ENCODE data around the gene PRDM15. TPM values are rescaled to one million over a fixed set of nuclear protein-coding genes. Genes with fewer than 3 reads are reported as not detected.

PRDM15 gene
- total RNA-seq, 2 experiments from 2014 or later, result 19.7 to 30.2 TPM

DNA sequence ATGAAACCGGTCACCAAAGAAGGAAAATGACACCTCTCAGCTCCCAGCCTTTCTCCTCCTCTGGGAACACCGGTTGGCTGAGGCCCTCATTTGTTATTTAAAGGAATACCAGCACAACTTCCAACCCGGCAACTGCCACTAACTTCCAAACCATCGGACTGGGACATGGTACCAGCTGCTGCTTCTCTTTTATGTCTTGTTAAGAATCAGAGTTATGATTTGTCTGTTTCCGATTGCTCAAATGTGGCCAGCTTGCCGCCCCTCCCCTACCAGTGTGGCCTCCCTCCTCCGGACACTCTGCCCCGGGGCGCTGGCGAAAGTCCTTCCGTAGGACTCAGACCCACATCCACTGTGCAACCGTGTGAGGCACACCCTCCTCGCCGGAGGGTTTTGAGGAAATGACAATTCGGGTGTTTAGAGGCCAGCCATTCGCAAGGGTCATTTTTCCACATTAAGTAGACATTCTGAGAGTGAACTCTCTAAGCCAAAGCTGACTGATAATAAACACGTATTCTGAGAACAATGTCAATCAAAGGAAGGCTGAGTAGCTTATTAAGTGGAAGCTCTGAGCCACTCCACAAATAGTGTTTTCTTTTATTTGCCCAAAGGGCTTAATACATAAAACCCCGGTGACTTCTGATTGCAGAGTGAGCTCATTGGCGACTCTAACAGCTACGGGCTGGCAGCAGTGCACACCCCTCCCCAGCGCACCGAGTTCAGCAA, 117.8 kb downstream of the PRDM15 start:
- CTCF ChIA-PET (ENCODE audit: unreplicated experiment), result no interaction called here
- H4K20me1 ChIP-seq (ENCODE audit: insufficient read depth, low read length), result no peaks in the 10 kb centered on the region

DNA sequence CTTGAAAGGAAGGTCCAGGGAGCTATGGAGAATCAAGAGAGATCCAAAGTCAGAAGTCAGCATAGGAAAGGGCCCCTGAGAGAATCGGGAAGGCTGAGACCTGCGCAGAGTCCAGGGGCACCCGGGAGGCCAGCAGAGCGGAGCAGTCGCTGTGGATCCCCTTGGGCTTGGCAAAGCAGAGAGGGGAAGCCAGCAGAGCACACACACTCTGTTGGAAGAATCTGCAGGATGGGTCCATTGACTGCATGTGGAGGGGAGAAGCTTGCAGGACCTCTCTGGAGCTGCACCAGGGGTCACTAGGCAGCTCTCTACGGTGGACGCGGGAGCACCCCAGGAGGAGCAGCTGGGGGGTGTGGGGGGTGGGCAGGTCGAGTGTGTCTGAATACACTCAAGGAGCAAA, 118.7 kb downstream of the PRDM15 start:
- H3K9me2 ChIP-seq (ENCODE audit: insufficient read depth, low read length), result no peaks in the 10 kb centered on the region
- no peaks in the 10 kb centered on the region for H3K9me3 ChIP-seq (ENCODE audit: low read length)
- no peaks in the 10 kb centered on the region for H4K20me1 ChIP-seq (ENCODE audit: insufficient read depth, low read length)
- no peak overlapping the region for H3K27ac ChIP-seq (ENCODE audit: low read depth, low read length, poor library complexity, severe bottlenecking)
- no peak overlapping the region for H2AFZ ChIP-seq (ENCODE audit: low read length)
- H3K4me3 ChIP-seq (ENCODE audit: low read depth, low read length, poor library complexity, severe bottlenecking), result no peak overlapping the region
- no TSS peak for BruUV-seq (replicated peaks)
- no peaks in the 10 kb centered on the region for H3K36me3 ChIP-seq (ENCODE audit: insufficient read depth, low read length)
- no peak overlapping the region for H3K4me2 ChIP-seq (ENCODE audit: low read length)
- TF ChIP-seq, protein P1, sequence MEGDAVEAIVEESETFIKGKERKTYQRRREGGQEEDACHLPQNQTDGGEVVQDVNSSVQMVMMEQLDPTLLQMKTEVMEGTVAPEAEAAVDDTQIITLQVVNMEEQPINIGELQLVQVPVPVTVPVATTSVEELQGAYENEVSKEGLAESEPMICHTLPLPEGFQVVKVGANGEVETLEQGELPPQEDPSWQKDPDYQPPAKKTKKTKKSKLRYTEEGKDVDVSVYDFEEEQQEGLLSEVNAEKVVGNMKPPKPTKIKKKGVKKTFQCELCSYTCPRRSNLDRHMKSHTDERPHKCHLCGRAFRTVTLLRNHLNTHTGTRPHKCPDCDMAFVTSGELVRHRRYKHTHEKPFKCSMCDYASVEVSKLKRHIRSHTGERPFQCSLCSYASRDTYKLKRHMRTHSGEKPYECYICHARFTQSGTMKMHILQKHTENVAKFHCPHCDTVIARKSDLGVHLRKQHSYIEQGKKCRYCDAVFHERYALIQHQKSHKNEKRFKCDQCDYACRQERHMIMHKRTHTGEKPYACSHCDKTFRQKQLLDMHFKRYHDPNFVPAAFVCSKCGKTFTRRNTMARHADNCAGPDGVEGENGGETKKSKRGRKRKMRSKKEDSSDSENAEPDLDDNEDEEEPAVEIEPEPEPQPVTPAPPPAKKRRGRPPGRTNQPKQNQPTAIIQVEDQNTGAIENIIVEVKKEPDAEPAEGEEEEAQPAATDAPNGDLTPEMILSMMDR (conservative IDR thresholded peaks at IDR 0.05; ENCODE audit: low read length), result no peak
- no peak for TF ChIP-seq EZH2phosphoT487 (IDR thresholded peaks at IDR 0.05; ENCODE audit: borderline replicate concordance, low read depth, low read length)
- ChIA-PET CTCF (ENCODE audit: unreplicated experiment) (interaction anchor here (0.5 kb wide), 1 partner anchor 549 kb away, joined by 6 read pairs; no protein-coding TSS in a partner anchor), POLR2A (no interaction called here)
- H3K4me1 ChIP-seq (ENCODE audit: insufficient read depth, low read length, poor library complexity, severe bottlenecking), result no peaks in the 10 kb centered on the region
- H3K79me2 ChIP-seq (ENCODE audit: insufficient read depth, low read depth, low read length), result no peaks in the 10 kb centered on the region
- intact Hi-C loops (cut with micrococcal nuclease; ENCODE audit: unreplicated experiment), result no loop called here
- no peak for DNase-seq (ENCODE audit: low spot score)

More for the DNA sequence above, 117.8 kb downstream of the PRDM15 start:
- no peaks in the 10 kb centered on the region for H3K4me1 ChIP-seq (ENCODE audit: insufficient read depth, low read length, poor library complexity, severe bottlenecking)
- DNase-seq (ENCODE audit: low spot score), result no peak
- intact Hi-C loops (cut with micrococcal nuclease; ENCODE audit: unreplicated experiment), result no loop called here
- no peaks in the 10 kb centered on the region for H3K9me3 ChIP-seq (ENCODE audit: low read length)
- TF ChIP-seq EZH2phosphoT487 (IDR thresholded peaks at IDR 0.05; ENCODE audit: borderline replicate concordance, low read depth, low read length), result no peak
- TF ChIP-seq, protein P1 (conservative IDR thresholded peaks at IDR 0.05; ENCODE audit: low read length), result no peak
- H3K36me3 ChIP-seq (ENCODE audit: insufficient read depth, low read length), result no peaks in the 10 kb centered on the region
- POLR2A ChIA-PET, result interaction anchor here (0.6 kb wide), 1 partner anchor 1813 kb away, joined by 5 read pairs; no protein-coding TSS in a partner anchor
- BruUV-seq (replicated peaks), result no TSS peak
- H3K27ac ChIP-seq (ENCODE audit: low read depth, low read length, poor library complexity, severe bottlenecking), result no peak overlapping the region
- no peak overlapping the region for H3K4me2 ChIP-seq (ENCODE audit: low read length)
- no peak overlapping the region for H3K4me3 ChIP-seq (ENCODE audit: low read depth, low read length, poor library complexity, severe bottlenecking)
- no peaks in the 10 kb centered on the region for H3K79me2 ChIP-seq (ENCODE audit: insufficient read depth, low read depth, low read length)
- H3K9me2 ChIP-seq (ENCODE audit: insufficient read depth, low read length), result no peaks in the 10 kb centered on the region
- no peak overlapping the region for H2AFZ ChIP-seq (ENCODE audit: low read length)

DNA sequence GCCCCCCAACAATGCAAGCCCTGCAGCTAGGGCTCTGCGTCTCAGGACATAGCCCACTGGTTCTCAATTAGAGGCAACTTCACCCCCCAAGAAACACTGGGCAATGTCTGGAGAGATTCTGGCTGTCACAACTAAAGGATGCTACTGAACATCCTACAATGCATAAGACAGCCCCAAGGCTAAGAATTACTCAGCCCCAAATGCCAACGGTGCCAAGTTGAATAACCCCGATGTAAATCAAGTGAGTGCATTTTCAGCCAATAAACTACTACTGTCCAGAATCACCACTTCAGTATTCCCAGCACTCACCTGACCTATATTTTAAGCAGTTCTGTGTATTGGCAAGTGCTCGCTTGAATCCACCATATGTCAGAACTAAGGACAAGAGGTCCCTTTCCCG, 119.2 kb downstream of the PRDM15 start:
- Histone ChIP-seq H3K4me1 (ENCODE audit: insufficient read depth, low read length, poor library complexity, severe bottlenecking) (no peaks in the 10 kb centered on the region), H3K36me3 (ENCODE audit: insufficient read depth, low read length) (no peaks in the 10 kb centered on the region), H4K20me1 (ENCODE audit: insufficient read depth, low read length) (no peaks in the 10 kb centered on the region), H3K79me2 (ENCODE audit: insufficient read depth, low read depth, low read length) (no peaks in the 10 kb centered on the region), H3K4me3 (ENCODE audit: low read depth, low read length, poor library complexity, severe bottlenecking) (no peak overlapping the region), H2AFZ (ENCODE audit: low read length) (no peak overlapping the region), H3K9me3 (ENCODE audit: low read length) (no peaks in the 10 kb centered on the region), H3K27ac (ENCODE audit: low read depth, low read length, poor library complexity, severe bottlenecking) (no peak overlapping the region), H3K4me2 (ENCODE audit: low read length) (no peak overlapping the region), H3K9me2 (ENCODE audit: insufficient read depth, low read length) (no peaks in the 10 kb centered on the region)
- CTCF ChIA-PET (ENCODE audit: unreplicated experiment), result no interaction called here
- TF ChIP-seq, protein P1 (conservative IDR thresholded peaks at IDR 0.05; ENCODE audit: low read length), result no peak
- no peak for TF ChIP-seq EZH2phosphoT487 (IDR thresholded peaks at IDR 0.05; ENCODE audit: borderline replicate concordance, low read depth, low read length)
- POLR2A ChIA-PET, result no interaction called here
- no peak for DNase-seq (ENCODE audit: low spot score)
- intact Hi-C loops (cut with micrococcal nuclease; ENCODE audit: unreplicated experiment), result no loop called here
- BruUV-seq (replicated peaks), result no TSS peak
